GM10266 (cell line): ENCODE results near the gene ZBTB38.
A peak's percentile ranks its signal among the peaks of the same experiment; 100 is the strongest.

Experiments used
- DNase-seq: peaks from one replicate; pipeline ENCODE4 v3.0.0; 2012; ENCODE audit errors: extremely low spot score
- CTCF ChIP-seq: IDR thresholded peaks from 2 replicates; pipeline ENCODE4 v1.5.1; 2012; ENCODE audit warnings: mild to moderate bottlenecking, low read depth; ENCODE audit not compliant: control insufficient read depth, insufficient read depth; ENCODE audit errors: missing control alignments

The ZBTB38 gene

GRCh38 chr3:141410846-141411245 lies 42.5 kb downstream of the ZBTB38 start:
- TF ChIP-seq CTCF: no peak
- DNase-seq: no peak

GRCh38 chr3:141411251-141411771 lies 43.0 kb downstream of the ZBTB38 start:
- TF ChIP-seq CTCF: no peak
- peak; percentile 34 for DNase-seq

- peak; percentile 35 for DNase-seq
- TF ChIP-seq CTCF: no peak
Observed at GRCh38 chr3:141412087-141412935, 44.0 kb downstream of the ZBTB38 start.

- DNase-seq: no peak
Observed at GRCh38 chr3:141412936-141413354, 44.6 kb downstream of the ZBTB38 start.

GRCh38 chr3:141413391-141413790 lies 45.1 kb downstream of the ZBTB38 start:
- no peak for DNase-seq
- TF ChIP-seq CTCF: no peak

More at GRCh38 chr3:141412936-141413354, 44.6 kb downstream of the ZBTB38 start:
- TF ChIP-seq CTCF: no peak

GRCh38 chr3:141413801-141414689 lies 45.7 kb downstream of the ZBTB38 start:
- TF ChIP-seq CTCF: no peak
- no peak for DNase-seq
